ENCODE data around the gene THSD1. TPM values are rescaled to one million over a fixed set of nuclear protein-coding genes. Genes with fewer than 3 reads are reported as not detected.

Gene THSD1
- total RNA-seq, 1 donor from 2014 or later = 14.4 TPM

DNA sequence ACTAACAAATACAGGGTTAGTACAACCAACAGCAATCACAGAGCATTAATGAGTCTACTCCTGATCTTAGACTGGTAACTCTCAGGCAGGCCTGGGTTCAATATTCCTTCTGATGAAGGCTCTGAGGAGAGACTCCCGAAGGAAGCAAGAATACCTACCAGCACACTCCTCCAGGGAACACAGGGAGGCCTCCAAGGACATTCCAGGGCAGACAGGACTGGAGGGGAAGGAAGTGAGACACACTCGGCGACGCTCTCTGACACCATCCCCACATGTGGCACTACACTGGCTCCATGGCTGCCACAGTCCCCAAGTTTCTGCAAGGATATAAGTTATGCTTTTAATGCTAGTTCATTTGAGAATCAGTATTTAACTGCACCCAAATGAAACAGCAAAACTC is 20.1 kb downstream of the THSD1 start:
- Mint-ChIP-seq H3K27me3 (ENCODE audit: low read depth, unreplicated experiment) (no peaks in the 10 kb centered on the region), H3K4me1 (ENCODE audit: low read depth, unreplicated experiment) (peaks cover 7% of the 10 kb centered on the region), H3K27ac (ENCODE audit: unreplicated experiment) (no peak overlapping the region), H3K9me3 (ENCODE audit: unreplicated experiment) (no peaks in the 10 kb centered on the region), H3K36me3 (ENCODE audit: low read depth, unreplicated experiment) (peaks cover 4% of the 10 kb centered on the region), H3K4me3 (ENCODE audit: unreplicated experiment) (no peak overlapping the region)
- Histone ChIP-seq H3K4me3 (ENCODE audit: insufficient read depth, low read depth, low read length) (no peak overlapping the region), H2AFZ (ENCODE audit: low read depth, low read length) (no peak overlapping the region), H3K27ac (ENCODE audit: low read depth, low read length) (no peak overlapping the region), H3K9me3 (ENCODE audit: insufficient read depth, low read depth, low read length) (no peaks in the 10 kb centered on the region), H3K27me3 (ENCODE audit: insufficient read depth, low read length) (no peaks in the 10 kb centered on the region), H3K79me2 (ENCODE audit: insufficient read depth, low read length) (no peaks in the 10 kb centered on the region), H4K20me1 (ENCODE audit: insufficient read depth, low read length) (no peaks in the 10 kb centered on the region), H3K9ac (ENCODE audit: low read length) (no peak overlapping the region), H3K36me3 (ENCODE audit: insufficient read depth, low read length) (no peaks in the 10 kb centered on the region), H3K4me1 (ENCODE audit: insufficient read depth, low read length) (no peaks in the 10 kb centered on the region), H3K4me2 (ENCODE audit: low read length) (no peak overlapping the region)
- FAIRE-seq = no peak
- TF ChIP-seq EZH2 (IDR thresholded peaks at IDR 0.05; ENCODE audit: insufficient read depth, low read length) = no peak
- TF ChIP-seq, protein P1, sequence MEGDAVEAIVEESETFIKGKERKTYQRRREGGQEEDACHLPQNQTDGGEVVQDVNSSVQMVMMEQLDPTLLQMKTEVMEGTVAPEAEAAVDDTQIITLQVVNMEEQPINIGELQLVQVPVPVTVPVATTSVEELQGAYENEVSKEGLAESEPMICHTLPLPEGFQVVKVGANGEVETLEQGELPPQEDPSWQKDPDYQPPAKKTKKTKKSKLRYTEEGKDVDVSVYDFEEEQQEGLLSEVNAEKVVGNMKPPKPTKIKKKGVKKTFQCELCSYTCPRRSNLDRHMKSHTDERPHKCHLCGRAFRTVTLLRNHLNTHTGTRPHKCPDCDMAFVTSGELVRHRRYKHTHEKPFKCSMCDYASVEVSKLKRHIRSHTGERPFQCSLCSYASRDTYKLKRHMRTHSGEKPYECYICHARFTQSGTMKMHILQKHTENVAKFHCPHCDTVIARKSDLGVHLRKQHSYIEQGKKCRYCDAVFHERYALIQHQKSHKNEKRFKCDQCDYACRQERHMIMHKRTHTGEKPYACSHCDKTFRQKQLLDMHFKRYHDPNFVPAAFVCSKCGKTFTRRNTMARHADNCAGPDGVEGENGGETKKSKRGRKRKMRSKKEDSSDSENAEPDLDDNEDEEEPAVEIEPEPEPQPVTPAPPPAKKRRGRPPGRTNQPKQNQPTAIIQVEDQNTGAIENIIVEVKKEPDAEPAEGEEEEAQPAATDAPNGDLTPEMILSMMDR (IDR thresholded peaks at IDR 0.05; ENCODE audit: insufficient read depth, low read depth, low read length) = no peak
- DNase-seq (ENCODE audit: low read depth) = no peak

DNA sequence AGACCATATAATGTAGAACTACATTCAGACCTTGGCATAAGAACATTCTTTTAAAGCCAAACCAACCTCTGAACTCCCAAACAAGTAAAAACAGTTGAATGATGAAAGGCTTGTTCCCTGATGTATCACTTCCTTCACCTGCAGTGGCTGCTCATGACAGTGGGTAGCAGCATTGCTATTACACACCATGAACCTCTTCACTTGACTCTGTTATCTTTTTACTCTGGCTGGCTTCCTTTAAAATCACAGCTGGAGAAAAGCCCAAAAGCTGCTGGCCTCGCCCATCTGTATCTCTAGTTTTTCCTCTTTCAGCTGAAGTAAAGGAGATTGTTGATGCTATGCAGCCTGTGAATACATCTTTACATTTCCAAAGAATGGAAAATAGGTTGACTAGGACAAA is 22.6 kb downstream of the THSD1 start:
- FAIRE-seq (no peak), DNase-seq (ENCODE audit: low read depth) (no peak)
- no peak for TF ChIP-seq EZH2 (IDR thresholded peaks at IDR 0.05; ENCODE audit: insufficient read depth, low read length)
- TF ChIP-seq, protein P1 (IDR thresholded peaks at IDR 0.05; ENCODE audit: insufficient read depth, low read depth, low read length) = no peak
- H3K27me3 Mint-ChIP-seq (ENCODE audit: low read depth, unreplicated experiment) = no peaks in the 10 kb centered on the region
- Histone ChIP-seq H3K79me2 (ENCODE audit: insufficient read depth, low read length) (no peaks in the 10 kb centered on the region), H2AFZ (ENCODE audit: low read depth, low read length) (no peak overlapping the region), H3K9me3 (ENCODE audit: insufficient read depth, low read depth, low read length) (no peaks in the 10 kb centered on the region), H3K4me2 (ENCODE audit: low read length) (no peak overlapping the region), H3K36me3 (ENCODE audit: insufficient read depth, low read length) (no peaks in the 10 kb centered on the region), H3K27ac (ENCODE audit: low read depth, low read length) (no peak overlapping the region), H3K27me3 (ENCODE audit: insufficient read depth, low read length) (no peaks in the 10 kb centered on the region), H3K4me1 (ENCODE audit: insufficient read depth, low read length) (no peaks in the 10 kb centered on the region), H3K4me3 (ENCODE audit: insufficient read depth, low read depth, low read length) (no peak overlapping the region), H4K20me1 (ENCODE audit: insufficient read depth, low read length) (no peaks in the 10 kb centered on the region), H3K9ac (ENCODE audit: low read length) (no peak overlapping the region)
- H3K9me3 Mint-ChIP-seq (ENCODE audit: unreplicated experiment) = no peaks in the 10 kb centered on the region
- H3K27ac Mint-ChIP-seq (ENCODE audit: unreplicated experiment) = no peak overlapping the region
- peaks cover 10% of the 10 kb centered on the region for H3K36me3 Mint-ChIP-seq (ENCODE audit: low read depth, unreplicated experiment)
- H3K4me3 Mint-ChIP-seq (ENCODE audit: unreplicated experiment) = no peak overlapping the region
- H3K4me1 Mint-ChIP-seq (ENCODE audit: low read depth, unreplicated experiment) = peaks cover 7% of the 10 kb centered on the region

DNA sequence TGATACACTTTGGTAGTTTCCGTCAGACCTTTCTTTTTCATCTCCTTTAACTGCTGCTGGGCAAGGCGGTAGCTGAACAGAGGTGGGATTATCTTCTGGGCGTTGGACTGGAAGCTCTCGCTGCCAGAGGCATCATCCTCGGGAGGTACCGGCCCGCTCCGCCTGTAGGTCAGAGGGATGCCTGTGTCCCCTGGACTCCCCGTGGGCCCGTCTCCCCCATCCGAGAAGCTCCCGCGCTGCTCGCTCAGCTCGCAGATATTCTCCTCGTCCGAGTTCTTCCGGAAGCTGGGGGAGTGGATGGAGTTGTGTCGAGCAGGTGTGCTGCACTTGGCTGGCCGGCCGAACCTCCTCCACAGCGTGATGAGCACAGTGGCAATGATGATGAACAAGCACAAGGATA is 27.7 kb downstream of the THSD1 start:
- no peaks in the 10 kb centered on the region for H3K79me2 ChIP-seq (ENCODE audit: insufficient read depth, low read length)
- no peaks in the 10 kb centered on the region for H4K20me1 ChIP-seq (ENCODE audit: insufficient read depth, low read length)
- H3K27me3 ChIP-seq (ENCODE audit: insufficient read depth, low read length) = no peaks in the 10 kb centered on the region
- no peak overlapping the region for H2AFZ ChIP-seq (ENCODE audit: low read depth, low read length)
- DNase-seq (ENCODE audit: low read depth) (no peak), FAIRE-seq (no peak)
- Mint-ChIP-seq H3K27ac (ENCODE audit: unreplicated experiment) (no peak overlapping the region), H3K4me1 (ENCODE audit: low read depth, unreplicated experiment) (peaks cover 6% of the 10 kb centered on the region), H3K27me3 (ENCODE audit: low read depth, unreplicated experiment) (no peaks in the 10 kb centered on the region), H3K4me3 (ENCODE audit: unreplicated experiment) (no peak overlapping the region), H3K36me3 (ENCODE audit: low read depth, unreplicated experiment) (peaks cover 15% of the 10 kb centered on the region), H3K9me3 (ENCODE audit: unreplicated experiment) (no peaks in the 10 kb centered on the region)
- peaks cover 3% of the 10 kb centered on the region for H3K4me1 ChIP-seq (ENCODE audit: insufficient read depth, low read length)
- H3K4me2 ChIP-seq (ENCODE audit: low read length) = no peak overlapping the region
- TF ChIP-seq, protein P1 (IDR thresholded peaks at IDR 0.05; ENCODE audit: insufficient read depth, low read depth, low read length) = no peak
- no peak for TF ChIP-seq EZH2 (IDR thresholded peaks at IDR 0.05; ENCODE audit: insufficient read depth, low read length)
- no peaks in the 10 kb centered on the region for H3K36me3 ChIP-seq (ENCODE audit: insufficient read depth, low read length)
- H3K4me3 ChIP-seq (ENCODE audit: insufficient read depth, low read depth, low read length) = no peak overlapping the region
- H3K9ac ChIP-seq (ENCODE audit: low read length) = no peak overlapping the region
- H3K9me3 ChIP-seq (ENCODE audit: insufficient read depth, low read depth, low read length) = no peaks in the 10 kb centered on the region
- no peak overlapping the region for H3K27ac ChIP-seq (ENCODE audit: low read depth, low read length)

Data from astrocyte (in vitro differentiated cells and primary cell).